ENCODE measurements around the gene TOB2.

DNA sequence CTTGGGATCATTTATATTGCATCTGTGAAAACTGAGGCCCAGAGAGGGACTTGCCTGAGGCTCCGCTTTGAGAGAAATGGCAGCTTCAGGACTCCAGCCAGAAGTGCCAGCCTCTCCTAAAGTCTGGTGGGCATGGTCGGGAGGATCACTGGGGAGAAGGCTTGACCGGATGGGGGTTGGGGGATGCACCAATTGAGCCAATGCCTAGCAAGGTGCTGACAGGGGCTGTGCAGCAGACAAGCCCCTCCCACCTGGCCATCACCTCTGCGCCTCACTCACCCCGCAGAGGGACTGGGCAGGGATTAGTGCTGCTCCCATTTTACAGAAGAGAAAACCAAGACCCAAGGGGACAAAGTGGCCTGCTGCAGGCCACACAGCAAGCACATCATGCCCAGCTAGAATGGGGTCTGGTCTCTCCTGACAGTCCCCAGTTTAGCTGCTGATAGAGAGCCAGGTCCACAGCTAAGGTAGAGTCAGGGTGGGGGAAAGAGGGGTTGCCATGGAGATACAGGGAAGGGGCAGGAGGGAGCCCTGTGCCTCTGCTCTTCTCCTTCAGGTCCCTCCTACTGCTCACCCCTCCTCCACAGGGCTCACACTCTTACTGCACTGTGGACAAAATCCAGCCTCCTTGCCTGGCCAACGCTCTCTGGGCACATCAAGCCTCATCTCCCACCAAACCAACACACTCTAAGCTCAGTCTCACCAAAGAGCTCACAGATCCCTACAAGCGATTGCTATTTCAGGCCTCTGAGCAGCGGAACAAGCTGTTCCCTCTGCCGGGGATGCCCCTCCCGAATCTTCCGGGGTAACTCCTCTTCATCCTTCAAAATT lies 35.4 kb downstream of the TOB2 start:
- no peak for TF ChIP-seq ZNF274 (IDR thresholded peaks at IDR 0.05; ENCODE audit: low read depth, low read length)
- TF ChIP-seq SUZ12 (IDR thresholded peaks at IDR 0.05; ENCODE audit: extremely low read depth, insufficient read depth, insufficient read length), result no peak

Measured in NT2/D1 (cell line).